HPDE6-E6E7 (cell line): ENCODE data around the gene MTRF1.

Experiments used
- DNase-seq: peaks from one replicate; pipeline ENCODE4 v3.0.0; 2011; ENCODE audit warnings: missing footprints; ENCODE audit errors: extremely low spot score

The MTRF1 gene, protein sequence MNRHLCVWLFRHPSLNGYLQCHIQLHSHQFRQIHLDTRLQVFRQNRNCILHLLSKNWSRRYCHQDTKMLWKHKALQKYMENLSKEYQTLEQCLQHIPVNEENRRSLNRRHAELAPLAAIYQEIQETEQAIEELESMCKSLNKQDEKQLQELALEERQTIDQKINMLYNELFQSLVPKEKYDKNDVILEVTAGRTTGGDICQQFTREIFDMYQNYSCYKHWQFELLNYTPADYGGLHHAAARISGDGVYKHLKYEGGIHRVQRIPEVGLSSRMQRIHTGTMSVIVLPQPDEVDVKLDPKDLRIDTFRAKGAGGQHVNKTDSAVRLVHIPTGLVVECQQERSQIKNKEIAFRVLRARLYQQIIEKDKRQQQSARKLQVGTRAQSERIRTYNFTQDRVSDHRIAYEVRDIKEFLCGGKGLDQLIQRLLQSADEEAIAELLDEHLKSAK

DNA sequence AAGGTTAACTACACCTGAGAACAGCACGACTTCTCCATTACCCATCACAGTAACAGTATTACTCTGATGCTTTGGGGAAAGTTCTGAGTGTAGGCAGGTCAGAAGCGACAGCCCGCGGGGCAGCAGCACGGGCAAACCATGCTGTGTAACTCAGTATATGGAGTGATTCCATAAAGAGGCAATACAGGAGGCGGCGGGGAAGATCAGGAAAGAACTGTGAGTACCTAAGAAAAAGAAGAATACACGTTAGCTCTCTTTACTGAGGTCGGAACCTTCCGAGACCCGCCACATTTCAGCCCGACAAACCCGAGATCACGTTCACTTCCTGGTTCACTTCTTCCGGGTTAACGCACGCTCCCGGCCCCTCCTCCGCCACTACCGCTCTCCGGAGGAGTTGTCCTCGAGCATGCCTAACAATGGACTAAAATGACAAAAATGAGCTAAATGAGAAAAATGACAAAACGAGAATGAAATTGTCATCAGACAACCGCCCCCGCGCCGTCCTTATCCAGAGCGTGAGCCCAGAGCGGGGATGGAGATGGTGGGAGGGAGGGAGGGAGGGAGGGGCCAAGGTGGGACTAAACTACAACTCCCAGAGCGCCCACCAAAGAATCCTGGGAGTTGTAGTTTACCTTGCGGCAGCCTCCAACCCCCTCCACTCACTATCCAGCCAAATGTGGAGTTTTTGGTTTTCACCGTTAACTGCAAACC is at the start of gene MTRF1:
TSS of gene MTRF1 (minus strand) at position 316 of the 711 bp plus-strand sequence. CDS start 2,669 bp downstream, outside the sequence.
- peak; percentile 44 for DNase-seq

DNA sequence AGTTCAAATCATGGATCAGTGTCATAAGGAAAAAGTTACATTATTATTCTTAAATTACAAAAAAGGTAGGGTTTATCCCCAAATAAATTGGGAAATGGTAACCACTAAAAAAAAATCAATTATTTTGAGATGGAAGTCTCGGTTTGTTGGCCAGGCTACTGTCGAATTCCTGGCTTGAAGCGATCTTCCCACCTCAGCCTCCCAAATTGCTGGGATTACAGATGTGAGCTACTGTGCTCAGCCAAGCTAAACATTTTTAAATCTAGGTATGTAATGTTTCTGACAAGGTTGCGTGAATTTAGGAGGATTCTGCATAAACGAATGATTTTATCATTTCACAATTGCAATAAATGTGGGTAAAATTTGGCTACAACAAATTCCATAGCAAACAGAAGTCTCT is 49.7 kb upstream of the MTRF1 start:
- DNase-seq: no peak

DNA sequence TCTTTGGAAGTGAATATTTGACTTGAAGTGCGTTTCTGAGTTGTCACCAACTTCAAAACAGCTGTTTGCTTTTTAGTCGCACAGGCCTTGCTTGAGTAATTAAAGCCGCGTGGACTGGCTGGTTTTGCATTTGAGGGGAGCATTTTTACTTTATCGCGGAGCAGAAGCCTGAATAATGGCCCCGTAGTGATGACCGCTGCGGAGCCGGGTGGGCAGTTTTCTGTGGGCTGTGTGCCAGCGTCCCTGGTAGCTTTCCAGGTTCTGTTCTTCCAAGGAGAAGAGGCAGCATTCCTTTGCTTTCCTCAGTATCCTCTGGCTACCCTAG is 48.8 kb upstream of the MTRF1 start:
- no peak for DNase-seq

DNA sequence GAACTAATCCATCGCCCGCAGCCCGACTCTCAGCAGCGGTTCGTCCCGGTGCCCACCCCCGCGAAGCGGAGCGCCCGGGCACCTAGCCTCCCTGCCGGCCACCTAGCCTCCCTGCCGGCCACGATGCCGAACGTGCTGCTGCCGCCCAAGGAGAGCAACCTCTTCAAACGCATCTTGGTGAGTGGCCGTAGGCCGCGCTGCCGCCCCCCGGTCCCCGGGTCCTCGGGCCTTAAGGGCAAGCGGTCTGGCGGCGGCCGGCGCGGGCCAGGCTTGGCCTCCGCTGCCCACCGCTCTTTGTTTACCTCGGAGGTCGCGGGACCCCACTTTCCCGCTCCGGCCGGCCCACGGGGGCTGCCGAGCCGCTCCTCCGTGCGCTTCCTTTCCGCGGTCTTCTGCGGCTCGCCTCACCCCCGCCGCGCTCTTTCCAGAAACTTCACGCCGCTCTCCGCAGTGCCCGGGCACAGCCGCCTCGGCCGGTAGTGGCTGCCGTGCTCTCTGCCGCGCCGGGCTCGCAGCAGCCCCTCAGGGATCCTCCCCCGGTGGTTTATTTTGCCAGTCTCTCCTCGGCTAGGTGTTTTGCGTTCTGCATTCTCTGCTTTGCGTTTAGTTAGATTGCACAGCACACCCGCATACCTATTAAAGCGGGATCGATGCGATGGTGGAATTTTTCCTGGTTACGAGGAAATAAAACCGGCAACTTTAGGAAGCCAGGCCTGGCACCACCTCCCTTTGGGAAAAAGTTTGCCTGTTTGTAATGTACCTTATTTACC is 48.2 kb upstream of the MTRF1 start:
- no peak for DNase-seq

DNA sequence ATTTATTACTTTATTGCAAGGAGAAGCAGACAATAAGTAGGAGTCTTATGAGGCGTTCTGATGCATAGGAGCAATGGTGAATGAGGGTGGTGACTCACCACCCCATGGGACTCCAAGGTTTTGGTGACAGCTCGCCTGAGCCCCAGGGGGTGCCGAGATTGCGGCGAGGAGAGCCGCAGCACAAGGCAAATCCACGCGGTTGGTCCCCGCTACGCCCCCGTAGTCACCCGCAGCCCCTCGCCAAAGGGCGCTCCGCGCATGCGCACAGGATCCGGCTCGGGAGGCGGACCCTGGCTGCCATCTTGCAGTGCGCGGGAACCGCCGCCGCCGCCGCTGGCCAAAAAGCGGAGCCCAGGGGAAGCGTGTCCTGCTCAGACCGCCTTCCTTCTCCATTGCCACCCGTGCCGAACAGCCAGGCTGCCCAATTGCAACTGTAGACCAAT is 47.6 kb upstream of the MTRF1 start, which contains the start of gene NAA16:
TSS of gene NAA16 (plus strand) at position 305 of the 443 bp plus-strand sequence. CDS start 262 bp downstream, outside the sequence.
- peak; percentile 35 for DNase-seq

DNA sequence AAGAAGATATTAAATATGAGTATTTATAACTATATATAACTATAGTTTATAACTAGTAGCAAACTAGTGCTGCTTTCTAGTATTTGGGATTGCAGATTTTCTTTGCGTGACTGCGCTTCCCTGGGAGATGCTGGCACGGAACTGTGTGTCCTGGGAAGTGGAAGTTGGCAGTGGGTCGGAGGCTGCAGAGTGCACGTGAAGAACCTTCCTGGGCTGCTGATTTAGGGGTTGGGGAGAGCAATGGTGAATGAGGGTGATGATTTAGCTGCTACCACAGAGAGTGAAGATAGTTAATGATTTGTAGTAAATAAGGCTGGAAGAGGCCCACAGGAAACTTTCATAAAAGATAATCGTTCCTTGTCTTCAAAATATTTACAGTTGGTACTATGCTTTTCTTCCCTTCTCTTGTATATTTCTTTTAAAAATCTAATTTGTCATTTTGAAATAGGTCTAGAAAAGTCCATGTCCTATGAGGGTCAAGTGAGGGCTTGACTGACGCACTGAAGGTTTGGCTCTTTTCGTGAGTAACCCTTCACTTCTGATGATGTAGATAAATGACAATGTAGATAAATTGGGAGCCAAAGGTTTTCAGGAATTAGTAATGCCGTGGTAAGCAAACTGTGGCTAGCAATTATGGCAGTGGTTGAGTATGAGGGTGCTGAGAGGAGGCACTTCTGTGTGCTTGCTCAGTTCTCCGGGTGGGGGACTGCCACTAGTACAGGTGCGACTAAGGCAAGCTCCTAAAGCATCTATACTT is 44.7 kb upstream of the MTRF1 start:
- DNase-seq: no peak

DNA sequence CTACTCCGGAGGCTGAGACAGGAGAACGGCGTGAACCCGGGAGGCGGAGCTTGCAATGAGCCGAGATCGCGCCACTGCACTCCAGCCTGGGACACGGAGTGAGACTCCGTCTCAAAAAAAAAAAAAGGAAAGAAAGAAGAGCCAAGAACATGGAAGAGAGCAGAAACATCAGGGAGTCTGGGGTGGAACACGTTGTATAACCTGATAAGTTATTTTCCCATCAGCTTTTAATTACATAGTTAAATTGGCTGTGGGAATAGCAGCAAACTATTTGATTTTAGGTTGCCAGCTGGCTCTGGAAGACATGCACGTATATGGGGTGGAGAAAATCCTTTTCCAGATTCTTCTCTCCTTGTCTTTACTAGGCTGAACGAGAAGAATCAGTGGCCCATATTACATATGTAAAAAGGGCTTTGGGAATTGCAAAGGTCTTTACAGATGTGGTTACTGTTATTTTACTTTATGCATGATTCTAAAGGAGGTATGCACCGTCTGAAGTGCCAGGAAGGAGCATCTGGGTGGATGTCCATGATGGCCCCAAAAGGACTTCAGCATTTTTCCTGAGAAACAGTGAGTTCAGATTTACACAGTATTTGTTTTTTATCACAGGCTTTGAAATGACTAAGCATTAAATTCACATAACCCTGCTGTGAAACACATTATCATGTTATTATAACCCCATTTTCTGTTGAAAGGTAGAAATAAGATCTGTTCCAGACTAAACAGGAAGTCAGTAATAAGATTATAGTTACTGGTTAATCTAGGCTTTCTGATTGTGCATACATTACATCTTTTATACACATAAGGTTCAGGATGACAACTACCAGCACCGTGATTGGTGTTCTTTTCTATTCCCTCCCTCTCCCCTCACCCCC is 43.1 kb upstream of the MTRF1 start:
- no peak for DNase-seq

DNA sequence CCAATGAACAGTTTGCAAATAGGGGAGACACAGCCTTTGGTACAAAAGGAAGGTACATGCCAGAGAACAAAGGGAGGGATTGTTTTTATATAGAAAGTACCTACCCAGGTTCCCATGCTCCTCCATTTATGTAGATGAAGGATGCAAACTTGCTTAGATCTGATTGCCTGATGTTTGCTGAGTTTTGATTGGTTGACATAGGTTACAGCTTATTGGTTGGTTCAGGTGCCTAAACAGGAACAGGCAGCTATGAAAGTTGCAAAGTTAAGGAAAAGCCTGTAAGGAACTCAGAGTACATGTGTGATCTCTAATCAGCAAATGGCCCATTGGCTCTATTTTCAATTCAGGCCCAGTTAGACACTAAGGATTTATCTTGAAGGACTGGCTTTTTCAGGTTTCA is 41.2 kb upstream of the MTRF1 start:
- DNase-seq: no peak

DNA sequence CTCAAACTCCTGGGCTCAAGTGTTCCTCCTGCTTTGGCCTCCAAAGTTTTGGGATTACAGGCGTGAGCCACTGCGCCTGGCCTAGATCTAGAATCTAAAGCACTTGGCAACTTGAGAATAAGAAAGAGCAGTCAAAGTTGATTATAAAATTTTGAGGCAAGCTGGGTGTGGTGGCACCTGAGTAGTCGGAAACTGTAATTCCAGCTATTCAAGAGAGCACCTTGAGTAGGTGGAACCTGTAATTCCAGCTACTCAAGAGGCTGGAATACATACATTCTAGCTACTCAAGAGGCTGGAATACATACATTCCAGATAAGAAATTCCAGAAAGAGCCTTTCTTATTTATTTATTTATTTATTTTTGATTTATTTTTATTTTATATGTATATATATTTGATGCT is 39.4 kb upstream of the MTRF1 start:
- no peak for DNase-seq

DNA sequence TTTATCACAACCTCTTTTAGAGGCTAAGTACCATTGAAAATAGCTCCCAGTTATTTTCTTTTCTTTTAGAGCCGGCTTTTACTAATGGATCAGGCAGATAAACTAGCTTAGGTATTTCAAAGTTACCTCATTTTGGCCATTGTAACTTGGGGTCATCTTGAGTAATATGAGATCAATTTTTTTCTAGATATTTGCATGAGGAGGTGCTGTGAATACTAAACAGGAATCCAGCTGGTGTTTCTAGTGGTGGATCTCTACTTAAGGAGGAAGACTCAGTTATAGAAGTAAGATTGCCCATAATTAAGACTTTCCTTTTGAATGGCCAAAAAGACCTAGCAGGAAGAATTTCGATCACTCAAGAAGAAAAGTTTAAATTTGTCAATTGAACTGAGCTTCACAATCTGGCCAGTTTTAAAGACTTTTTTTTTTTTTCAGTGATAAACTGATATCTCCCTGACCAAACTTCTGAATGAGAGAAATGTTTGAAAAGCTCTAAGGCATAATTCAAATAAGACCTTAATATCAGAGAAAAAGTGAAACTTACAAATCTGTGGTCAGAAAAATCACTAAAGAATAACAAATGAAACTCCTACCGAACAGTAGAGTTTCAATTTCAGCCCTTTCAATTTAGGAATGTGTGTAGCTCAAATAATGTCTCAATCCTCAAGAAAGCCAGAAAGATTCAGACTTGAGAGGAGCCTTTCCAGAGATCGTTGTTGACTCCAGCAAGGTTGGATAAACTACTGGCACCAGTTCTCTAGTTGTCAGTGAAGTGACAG is 36.1 kb upstream of the MTRF1 start:
- no peak for DNase-seq

DNA sequence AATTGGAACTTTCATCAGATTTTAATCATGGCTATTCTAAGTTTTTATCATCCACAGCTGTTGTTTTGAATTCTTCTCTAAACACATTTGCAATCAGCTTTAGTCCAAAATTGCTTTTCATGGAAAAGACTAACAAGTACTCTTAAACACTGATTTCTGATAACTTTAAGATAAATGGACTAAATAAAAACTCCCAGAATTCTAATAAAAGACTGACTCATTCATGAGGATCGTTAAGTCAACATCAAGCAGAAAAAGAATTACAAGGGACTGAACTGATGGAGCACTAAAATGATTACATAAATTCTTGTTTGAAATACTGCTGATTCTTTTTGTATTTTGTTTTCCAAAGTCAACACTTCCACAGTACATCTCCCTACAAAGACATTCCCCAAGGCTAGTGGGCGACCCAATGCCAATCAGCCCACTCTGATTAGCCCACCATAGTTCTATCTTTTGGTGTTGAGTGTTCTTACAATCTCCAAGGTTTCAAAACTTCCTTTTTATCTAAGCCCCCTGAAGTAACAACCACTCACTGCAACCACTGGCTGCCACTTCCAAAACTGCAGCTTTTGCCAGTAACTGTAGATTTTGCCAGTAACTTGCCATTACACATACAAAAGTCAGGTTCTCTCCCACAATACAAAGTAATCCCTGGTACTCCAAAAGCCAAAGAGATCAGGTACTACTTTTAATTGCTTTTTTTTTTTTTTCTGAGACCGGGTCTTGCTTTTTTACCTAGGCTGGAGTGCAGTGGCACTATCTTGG is 33.7 kb upstream of the MTRF1 start:
- DNase-seq: no peak

DNA sequence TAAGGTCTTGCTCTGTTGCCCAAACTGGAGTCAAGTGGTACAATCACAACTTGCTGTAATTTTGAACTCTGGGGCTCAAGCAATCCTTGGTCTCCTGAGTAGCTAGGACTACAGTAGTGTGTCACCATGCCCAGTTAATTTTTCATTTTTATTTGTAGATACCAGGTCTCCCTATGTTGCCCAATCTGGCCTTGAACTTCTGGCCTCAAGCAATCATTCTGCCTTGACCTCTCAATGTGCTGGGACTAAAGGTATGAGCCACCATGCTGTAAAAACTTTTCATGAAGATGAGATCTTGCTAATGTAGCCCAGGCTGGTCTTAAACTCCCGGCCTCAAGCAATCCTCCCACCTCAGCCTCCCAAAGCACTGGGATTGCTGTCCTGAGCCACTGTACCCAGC is 32.6 kb upstream of the MTRF1 start:
- DNase-seq: no peak

DNA sequence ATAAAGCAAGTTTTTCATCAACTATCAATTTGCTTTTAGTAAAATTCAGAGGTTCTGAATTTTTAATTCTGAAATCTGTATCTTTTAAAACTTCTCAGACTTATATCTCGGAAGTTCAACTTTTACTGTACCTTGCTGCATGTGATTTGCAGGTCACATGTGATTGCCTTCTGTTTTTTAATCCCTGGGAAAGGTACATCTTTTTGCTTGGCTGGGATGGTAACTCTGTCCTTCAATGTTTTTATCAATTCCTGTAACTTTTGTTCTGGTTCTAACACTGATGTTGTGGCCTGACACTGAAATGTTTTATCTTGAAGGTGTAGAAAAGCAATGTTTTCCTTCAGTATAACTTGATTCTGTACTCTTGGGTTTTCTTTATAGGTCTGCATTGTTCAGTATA is 31.5 kb upstream of the MTRF1 start:
- DNase-seq: no peak

DNA sequence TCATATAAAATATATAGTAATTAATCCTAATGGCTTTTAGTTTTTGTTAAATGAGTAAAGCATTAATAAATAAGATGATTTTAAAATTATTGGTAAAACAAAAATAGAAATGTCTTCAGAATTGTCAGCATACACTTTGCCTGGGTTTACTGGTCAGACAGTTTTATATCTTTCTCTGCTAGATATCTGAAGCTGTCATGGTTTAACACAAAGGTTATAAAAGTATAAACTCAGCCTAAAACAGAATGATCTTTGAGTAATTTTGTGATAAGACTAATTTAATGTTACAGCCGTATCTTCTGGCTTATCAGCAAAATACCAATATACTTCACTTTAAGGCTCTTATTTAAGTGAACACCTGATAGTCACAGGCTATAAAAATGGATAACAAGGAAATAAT is 29.9 kb upstream of the MTRF1 start:
- no peak for DNase-seq

DNA sequence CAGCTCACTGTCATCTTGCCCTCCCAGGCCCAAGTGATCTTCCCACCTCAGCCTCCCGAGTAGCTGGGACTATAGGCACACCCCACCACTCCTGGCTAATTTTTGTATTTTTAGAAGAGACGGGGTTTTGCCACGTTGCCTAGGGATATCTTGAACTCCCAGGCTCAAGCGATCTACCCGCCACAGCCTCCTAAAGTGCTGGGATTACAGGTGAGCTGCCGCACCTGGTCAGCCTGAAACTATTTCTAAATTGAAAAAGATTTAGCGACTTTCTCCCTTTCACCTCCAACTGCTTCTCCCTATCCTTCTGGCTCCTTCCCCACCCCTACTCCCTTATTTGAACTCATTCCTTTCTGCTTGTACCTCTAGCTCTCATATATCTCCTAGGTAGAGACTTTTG is 27.9 kb upstream of the MTRF1 start:
- DNase-seq: no peak

DNA sequence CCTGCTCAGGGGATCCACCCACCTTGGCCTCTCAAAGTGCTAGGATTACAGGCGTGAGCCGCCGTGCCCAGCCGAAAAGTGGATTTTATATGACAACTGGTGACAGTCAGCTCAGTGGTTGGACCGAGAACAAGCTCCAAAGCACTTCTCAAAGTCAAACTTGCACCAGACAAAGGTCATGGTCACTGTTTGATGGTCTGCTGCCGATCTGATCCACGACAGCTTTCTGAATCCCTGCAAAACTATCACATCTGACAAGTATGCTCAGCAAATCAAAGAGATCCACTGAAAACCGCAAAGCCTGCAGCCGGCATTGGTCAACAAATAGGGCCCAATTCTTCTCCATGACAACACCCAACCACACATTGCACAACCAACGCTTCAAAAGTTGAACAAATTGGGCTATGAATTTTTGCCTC is 26.1 kb upstream of the MTRF1 start:
- no peak for DNase-seq

DNA sequence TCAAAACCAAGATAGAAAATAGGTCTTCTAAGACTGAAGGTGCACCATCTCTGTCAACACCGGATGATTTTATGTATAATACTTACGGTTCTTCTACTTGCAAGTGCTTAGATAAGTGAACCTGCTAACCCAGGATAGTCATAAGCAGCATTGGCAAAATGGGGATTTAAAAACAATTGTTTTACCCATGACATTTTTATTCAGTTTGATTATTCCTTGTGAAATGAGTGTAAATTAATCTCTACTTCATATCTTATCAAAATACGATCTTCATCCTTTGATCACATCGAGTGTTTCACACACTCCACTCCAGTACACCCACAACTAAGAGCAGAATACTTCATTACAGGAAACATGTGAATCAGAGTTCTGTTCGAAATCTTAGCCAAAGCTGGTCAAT is 23.0 kb upstream of the MTRF1 start:
- DNase-seq: no peak

DNA sequence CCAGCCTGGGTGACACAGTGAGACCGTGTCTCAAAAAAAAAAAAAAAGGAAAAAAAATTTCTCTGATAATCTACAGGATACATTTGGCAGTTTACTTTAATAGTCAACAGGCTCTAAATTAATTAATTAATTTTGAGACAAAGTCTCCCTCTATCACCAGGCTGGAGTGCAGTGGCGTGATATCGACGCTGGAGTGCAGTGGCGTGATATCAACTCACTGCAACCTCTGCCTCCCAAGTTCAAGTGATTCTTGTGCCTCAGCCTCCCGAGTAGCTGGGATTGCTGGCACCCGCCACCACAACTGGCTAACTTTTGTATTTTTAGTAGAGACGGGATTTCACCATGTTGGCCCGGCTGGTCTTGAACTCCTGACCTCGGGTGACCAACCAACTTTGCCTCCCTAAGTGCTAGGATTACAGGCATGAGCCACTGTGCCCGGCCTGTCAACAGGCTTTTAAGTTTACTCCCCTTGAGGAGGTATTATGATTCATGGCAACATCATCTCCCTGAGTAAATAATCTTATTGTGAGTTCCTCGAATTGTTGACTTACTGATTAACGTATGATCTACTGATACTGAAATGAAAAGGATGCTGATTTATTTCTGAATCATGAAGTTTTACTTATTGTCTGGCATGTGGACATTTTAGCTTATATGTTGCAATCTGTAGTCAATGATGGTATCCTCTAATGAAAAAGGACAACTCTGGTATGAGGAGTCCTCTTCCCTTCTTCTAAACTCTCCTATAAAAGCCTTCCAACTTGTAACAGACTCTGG is 21.3 kb upstream of the MTRF1 start:
- DNase-seq: peak; percentile 35
